Liver (tissue), 9 donors: ENCODE measurements around the gene SCN4A. TPM values are rescaled to one million over a fixed set of nuclear protein-coding genes. Genes with fewer than 3 reads are reported as not detected.
A peak's percentile ranks its signal among the peaks of the same experiment; 100 is the strongest.

Source experiments
- DNase-seq: peaks from one replicate; pipeline ENCODE4 v3.0.0-alpha.2; 2017; ENCODE audit warnings: low spot score
- H3K27ac ChIP-seq, 2 donors: one replicate each; pipeline ENCODE4 v1.7.0; 2013; ENCODE audit warnings: inconsistent platforms in 2 of 2, low read length in 2 of 2, control low read depth in 1 of 2, low read depth in 1 of 2, mild to moderate bottlenecking in 1 of 2
- H3K27me3 ChIP-seq, 4 donors: one replicate each; pipeline versions ENCODE4 v1.6.1 to v1.7.0; 2013; ENCODE audit warnings: low read length in 3 of 4, inconsistent platforms in 1 of 4, mild to moderate bottlenecking in 1 of 4, moderate library complexity in 1 of 4; ENCODE audit not compliant: control insufficient read depth in 4 of 4, insufficient read depth in 4 of 4
- H3K36me3 ChIP-seq, 4 donors: one replicate each; pipeline versions ENCODE4 v1.6.1 to v1.7.0; 2013; ENCODE audit warnings: low read length in 3 of 4, mild to moderate bottlenecking in 3 of 4, low read depth in 1 of 4, moderate library complexity in 1 of 4; ENCODE audit not compliant: control insufficient read depth in 4 of 4, insufficient read depth in 3 of 4
- H3K4me1 ChIP-seq, 4 donors: one replicate each; pipeline versions ENCODE4 v1.6.1 to v1.7.0; 2013; ENCODE audit warnings: low read length in 3 of 4, mild to moderate bottlenecking in 3 of 4, moderate library complexity in 1 of 4; ENCODE audit not compliant: control insufficient read depth in 4 of 4, insufficient read depth in 4 of 4
- H3K4me3 ChIP-seq, 3 donors: one replicate each; pipeline versions ENCODE4 v1.6.1 to v1.7.0; 2013; ENCODE audit warnings: low read length in 3 of 3, control low read depth in 1 of 3, low read depth in 1 of 3, mild to moderate bottlenecking in 1 of 3
- H3K9ac ChIP-seq, 2 donors: one replicate each; pipeline ENCODE4 v1.7.0; 2013; ENCODE audit warnings: low read length in 2 of 2, mild to moderate bottlenecking in 2 of 2, moderate library complexity in 2 of 2, control low read depth in 1 of 2, low read depth in 1 of 2
- H3K9me3 ChIP-seq, 4 donors: one replicate each; pipeline versions ENCODE4 v1.6.1 to v1.7.0; 2013; ENCODE audit warnings: low read length in 3 of 4; ENCODE audit not compliant: control insufficient read depth in 4 of 4
- EGR1 ChIP-seq, 2 donors: IDR thresholded peaks; 2 replicates each; pipeline ENCODE4 v1.6.1; 2016 to 2018; ENCODE audit warnings: antibody characterized with exemption in 2 of 2, low read depth in 2 of 2
- FOXA1 ChIP-seq: IDR thresholded peaks from 2 replicates; pipeline ENCODE4 v1.6.1; 2016; ENCODE audit warnings: antibody characterized with exemption
- GABPA ChIP-seq, 2 donors: IDR thresholded peaks in 1 of 2; conservative IDR thresholded peaks in 1 of 2; 2 replicates each; pipeline ENCODE4 v1.6.1; 2016; ENCODE audit warnings: antibody characterized with exemption in 2 of 2, mild to moderate bottlenecking in 1 of 2, moderate library complexity in 1 of 2
- HNF4A ChIP-seq, 2 donors: conservative IDR thresholded peaks; 2 replicates each; pipeline ENCODE4 v1.6.1; 2016; ENCODE audit warnings: antibody characterized with exemption in 2 of 2, mild to moderate bottlenecking in 2 of 2
- HNF4G ChIP-seq: IDR thresholded peaks from 2 replicates; pipeline ENCODE4 v1.6.1; 2016; ENCODE audit warnings: antibody characterized with exemption
- JUND ChIP-seq, 2 donors: IDR thresholded peaks; 2 replicates each; pipeline ENCODE4 v1.6.1; 2016; ENCODE audit warnings: antibody characterized with exemption in 2 of 2
- NR2F2 ChIP-seq: IDR thresholded peaks from 2 replicates; pipeline ENCODE4 v1.6.1; 2016; ENCODE audit warnings: antibody characterized with exemption
- RAD21 ChIP-seq, 2 donors: IDR thresholded peaks; 2 replicates each; pipeline ENCODE4 v1.6.1; 2016; ENCODE audit warnings: antibody characterized with exemption in 2 of 2, mild to moderate bottlenecking in 2 of 2
- RXRA ChIP-seq, 2 donors: IDR thresholded peaks; 2 replicates each; pipeline ENCODE4 v1.6.1; 2017 to 2018; ENCODE audit warnings: antibody characterized with exemption in 2 of 2, mild to moderate bottlenecking in 1 of 2
- SP1 ChIP-seq: IDR thresholded peaks from 2 replicates; pipeline ENCODE4 v1.6.1; 2018; ENCODE audit warnings: antibody characterized with exemption, mild to moderate bottlenecking
- TAF1 ChIP-seq: conservative IDR thresholded peaks from 2 replicates; pipeline ENCODE4 v1.6.1; 2016; ENCODE audit warnings: antibody characterized with exemption, mild to moderate bottlenecking
- WGBS: extraction: QIAGEN DNeasy Blood & Tissue Kit; methylation state at CpG from one replicate; pipeline ENCODE4 v1.1.7; 2013; 5-methylcytosine and 5-hydroxymethylcytosine counted together
- polyA plus RNA-seq, 2 donors: library from polyadenylated mRNA; stranded (reverse) in 1 of 2; unstranded in 1 of 2; fragments of 200-250 nt in 1 of 2; fragments of >200 nt in 1 of 2; fragmentation: Nextera tagmentation in 1 of 2; extraction: Ambion mirVana in 1 of 2; gene quantifications; one replicate each; pipeline versions ENCODE4 v1.2.1 to v1.2.3, GENCODE V29; 2013 to 2015
- total RNA-seq, 2 donors: library from RNA; depleted of rRNA; stranded (reverse); fragments of >200 nt; gene quantifications; one replicate each; pipeline ENCODE4 v1.2.3, GENCODE V29; 2014
- TF ChIP-seq, protein P1 (sequence below): fragments of 150-350 bp; IDR thresholded peaks from 2 replicates; pipeline ENCODE4 v1.5.1; 2017; ENCODE audit warnings: improper control_type of control experiment, low read depth, low read length; ENCODE audit not compliant: missing input control
- TF ChIP-seq, protein P2 (sequence below): IDR thresholded peaks from 2 replicates; pipeline ENCODE4 v1.6.1; 2016; ENCODE audit warnings: antibody characterized with exemption
- TF ChIP-seq, protein P3 (sequence below): IDR thresholded peaks from 2 replicates; pipeline ENCODE4 v1.6.1; 2016; ENCODE audit warnings: antibody characterized with exemption
- TF ChIP-seq, protein P4 (sequence below): IDR thresholded peaks from 2 replicates; pipeline ENCODE4 v1.6.1; 2016; ENCODE audit warnings: antibody characterized with exemption, mild to moderate bottlenecking
- TF ChIP-seq, protein P5 (sequence below): IDR thresholded peaks from 2 replicates; pipeline ENCODE4 v1.6.1; 2016; ENCODE audit warnings: antibody characterized with exemption
- donor health status: healthy.
- donor health status: healthy.
- donor health status: healthy.
- donor health status: healthy.
- donor health status: healthy.

The SCN4A gene
- total and polyA plus RNA-seq, 4 donors: 0.04 to 1.3 (median 0.43) TPM

DNA sequence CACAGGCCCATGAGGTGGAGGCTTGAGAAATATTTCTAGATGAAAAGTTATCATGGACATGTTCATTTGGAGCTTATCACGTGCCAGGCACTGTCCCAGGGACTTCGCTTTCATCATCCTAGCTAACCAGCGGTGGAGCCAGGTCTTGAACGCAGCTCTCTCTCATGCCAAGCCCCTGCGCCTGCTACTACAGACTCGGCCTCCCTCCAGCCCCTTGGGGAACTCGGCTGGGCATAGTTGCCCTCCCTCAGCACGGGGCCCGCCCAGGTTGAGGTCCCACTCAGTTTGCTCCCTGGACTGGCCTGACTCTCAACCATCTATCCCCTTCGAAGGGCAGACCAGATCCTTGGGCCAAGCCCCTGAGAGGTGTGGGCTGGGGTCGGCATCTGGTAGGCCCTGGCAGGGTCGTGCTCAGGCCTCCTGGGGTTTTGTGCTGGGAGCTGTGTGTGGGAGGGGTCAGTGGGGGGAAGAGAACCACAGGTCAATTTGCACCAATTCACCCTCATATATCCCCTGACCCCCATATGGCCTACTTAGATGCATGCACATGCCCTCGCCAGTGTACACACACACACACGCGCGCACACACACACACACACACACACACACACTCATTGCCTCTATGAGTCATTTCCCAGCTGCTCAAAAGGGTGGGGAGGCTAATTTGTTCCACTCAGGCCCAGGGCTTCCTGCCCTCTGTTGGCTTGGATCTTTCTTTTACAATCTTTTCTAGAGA, 12.1 kb upstream of the SCN4A start:
- Histone ChIP-seq H3K9me3 (peaks cover 0 to 7% (median 1%) of the 10 kb centered on the region in 4 donors), H3K27ac (peak overlapping the region in 1 of 2 donors; percentile 43), H3K36me3 (no peaks in the 10 kb centered on the region), H3K4me3 (no peak overlapping the region), H3K27me3 (no peaks in the 10 kb centered on the region), H3K9ac (no peak overlapping the region), H3K4me1 (peaks cover 0 to 3% (median 0%) of the 10 kb centered on the region in 4 donors)
- no peak for DNase-seq
- TF ChIP-seq JUND (IDR thresholded peaks at IDR 0.05) (peak; percentile 94 to 95), SP1 (peak; percentile 14), RAD21 (IDR thresholded peaks at IDR 0.05) (peak in 1 of 2 donors; percentile 31), HNF4G (no peak), FOXA1 (no peak), NR2F2 (peak; percentile 66), RXRA (IDR thresholded peaks at IDR 0.05) (no peak)
- TF ChIP-seq, protein P1, sequence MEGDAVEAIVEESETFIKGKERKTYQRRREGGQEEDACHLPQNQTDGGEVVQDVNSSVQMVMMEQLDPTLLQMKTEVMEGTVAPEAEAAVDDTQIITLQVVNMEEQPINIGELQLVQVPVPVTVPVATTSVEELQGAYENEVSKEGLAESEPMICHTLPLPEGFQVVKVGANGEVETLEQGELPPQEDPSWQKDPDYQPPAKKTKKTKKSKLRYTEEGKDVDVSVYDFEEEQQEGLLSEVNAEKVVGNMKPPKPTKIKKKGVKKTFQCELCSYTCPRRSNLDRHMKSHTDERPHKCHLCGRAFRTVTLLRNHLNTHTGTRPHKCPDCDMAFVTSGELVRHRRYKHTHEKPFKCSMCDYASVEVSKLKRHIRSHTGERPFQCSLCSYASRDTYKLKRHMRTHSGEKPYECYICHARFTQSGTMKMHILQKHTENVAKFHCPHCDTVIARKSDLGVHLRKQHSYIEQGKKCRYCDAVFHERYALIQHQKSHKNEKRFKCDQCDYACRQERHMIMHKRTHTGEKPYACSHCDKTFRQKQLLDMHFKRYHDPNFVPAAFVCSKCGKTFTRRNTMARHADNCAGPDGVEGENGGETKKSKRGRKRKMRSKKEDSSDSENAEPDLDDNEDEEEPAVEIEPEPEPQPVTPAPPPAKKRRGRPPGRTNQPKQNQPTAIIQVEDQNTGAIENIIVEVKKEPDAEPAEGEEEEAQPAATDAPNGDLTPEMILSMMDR: no peak
- 74% methylated on average over 16 of the region's 16 CpGs for WGBS

DNA sequence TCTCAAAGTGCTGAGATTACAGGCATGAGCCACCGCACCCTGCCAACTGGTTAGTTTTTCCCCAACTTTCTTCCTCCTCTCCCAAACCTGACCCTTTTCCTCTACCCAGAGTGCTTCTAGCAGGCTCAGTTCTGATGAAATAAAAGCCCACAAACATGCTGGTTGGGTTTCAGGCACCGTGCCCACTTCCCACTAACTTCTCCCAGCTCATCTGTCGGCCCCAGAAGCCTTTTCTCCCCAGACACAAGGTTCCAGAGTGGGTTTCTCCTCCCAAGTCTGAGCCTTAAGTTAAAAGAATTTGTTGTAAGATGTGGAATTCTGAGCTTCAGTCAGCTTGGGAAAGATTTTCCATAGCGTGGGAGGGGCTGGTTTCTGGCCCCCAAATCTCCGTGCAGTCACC, 11.5 kb upstream of the SCN4A start:
- Histone ChIP-seq H3K27ac (peak overlapping the region in 1 of 2 donors; percentile 15), H3K9ac (no peak overlapping the region), H3K4me3 (no peak overlapping the region), H3K9me3 (peaks cover 0 to 7% (median 1%) of the 10 kb centered on the region in 4 donors), H3K36me3 (no peaks in the 10 kb centered on the region), H3K27me3 (no peaks in the 10 kb centered on the region), H3K4me1 (peaks cover 0 to 3% (median 0%) of the 10 kb centered on the region in 4 donors)
- DNase-seq: no peak
- WGBS: 82% methylated on average over 5 of the region's 5 CpGs
- TF ChIP-seq HNF4A (conservative IDR thresholded peaks at IDR 0.05) (no peak), EGR1 (IDR thresholded peaks at IDR 0.05; ENCODE audit: low read depth in 2 of 2) (no peak), GABPA (IDR thresholded peaks at IDR 0.05 in 1 of 2, conservative IDR thresholded peaks at IDR 0.05 in 1 of 2) (no peak), RXRA (IDR thresholded peaks at IDR 0.05) (no peak), HNF4G (no peak), RAD21 (IDR thresholded peaks at IDR 0.05) (no peak), SP1 (no peak), TAF1 (no peak)
- TF ChIP-seq, protein P2, sequence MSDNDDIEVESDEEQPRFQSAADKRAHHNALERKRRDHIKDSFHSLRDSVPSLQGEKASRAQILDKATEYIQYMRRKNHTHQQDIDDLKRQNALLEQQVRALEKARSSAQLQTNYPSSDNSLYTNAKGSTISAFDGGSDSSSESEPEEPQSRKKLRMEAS: no peak
- TF ChIP-seq, protein P3, sequence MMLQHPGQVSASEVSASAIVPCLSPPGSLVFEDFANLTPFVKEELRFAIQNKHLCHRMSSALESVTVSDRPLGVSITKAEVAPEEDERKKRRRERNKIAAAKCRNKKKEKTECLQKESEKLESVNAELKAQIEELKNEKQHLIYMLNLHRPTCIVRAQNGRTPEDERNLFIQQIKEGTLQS: no peak
- TF ChIP-seq, protein P4, sequence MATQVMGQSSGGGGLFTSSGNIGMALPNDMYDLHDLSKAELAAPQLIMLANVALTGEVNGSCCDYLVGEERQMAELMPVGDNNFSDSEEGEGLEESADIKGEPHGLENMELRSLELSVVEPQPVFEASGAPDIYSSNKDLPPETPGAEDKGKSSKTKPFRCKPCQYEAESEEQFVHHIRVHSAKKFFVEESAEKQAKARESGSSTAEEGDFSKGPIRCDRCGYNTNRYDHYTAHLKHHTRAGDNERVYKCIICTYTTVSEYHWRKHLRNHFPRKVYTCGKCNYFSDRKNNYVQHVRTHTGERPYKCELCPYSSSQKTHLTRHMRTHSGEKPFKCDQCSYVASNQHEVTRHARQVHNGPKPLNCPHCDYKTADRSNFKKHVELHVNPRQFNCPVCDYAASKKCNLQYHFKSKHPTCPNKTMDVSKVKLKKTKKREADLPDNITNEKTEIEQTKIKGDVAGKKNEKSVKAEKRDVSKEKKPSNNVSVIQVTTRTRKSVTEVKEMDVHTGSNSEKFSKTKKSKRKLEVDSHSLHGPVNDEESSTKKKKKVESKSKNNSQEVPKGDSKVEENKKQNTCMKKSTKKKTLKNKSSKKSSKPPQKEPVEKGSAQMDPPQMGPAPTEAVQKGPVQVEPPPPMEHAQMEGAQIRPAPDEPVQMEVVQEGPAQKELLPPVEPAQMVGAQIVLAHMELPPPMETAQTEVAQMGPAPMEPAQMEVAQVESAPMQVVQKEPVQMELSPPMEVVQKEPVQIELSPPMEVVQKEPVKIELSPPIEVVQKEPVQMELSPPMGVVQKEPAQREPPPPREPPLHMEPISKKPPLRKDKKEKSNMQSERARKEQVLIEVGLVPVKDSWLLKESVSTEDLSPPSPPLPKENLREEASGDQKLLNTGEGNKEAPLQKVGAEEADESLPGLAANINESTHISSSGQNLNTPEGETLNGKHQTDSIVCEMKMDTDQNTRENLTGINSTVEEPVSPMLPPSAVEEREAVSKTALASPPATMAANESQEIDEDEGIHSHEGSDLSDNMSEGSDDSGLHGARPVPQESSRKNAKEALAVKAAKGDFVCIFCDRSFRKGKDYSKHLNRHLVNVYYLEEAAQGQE: no peak
- TF ChIP-seq, protein P5, sequence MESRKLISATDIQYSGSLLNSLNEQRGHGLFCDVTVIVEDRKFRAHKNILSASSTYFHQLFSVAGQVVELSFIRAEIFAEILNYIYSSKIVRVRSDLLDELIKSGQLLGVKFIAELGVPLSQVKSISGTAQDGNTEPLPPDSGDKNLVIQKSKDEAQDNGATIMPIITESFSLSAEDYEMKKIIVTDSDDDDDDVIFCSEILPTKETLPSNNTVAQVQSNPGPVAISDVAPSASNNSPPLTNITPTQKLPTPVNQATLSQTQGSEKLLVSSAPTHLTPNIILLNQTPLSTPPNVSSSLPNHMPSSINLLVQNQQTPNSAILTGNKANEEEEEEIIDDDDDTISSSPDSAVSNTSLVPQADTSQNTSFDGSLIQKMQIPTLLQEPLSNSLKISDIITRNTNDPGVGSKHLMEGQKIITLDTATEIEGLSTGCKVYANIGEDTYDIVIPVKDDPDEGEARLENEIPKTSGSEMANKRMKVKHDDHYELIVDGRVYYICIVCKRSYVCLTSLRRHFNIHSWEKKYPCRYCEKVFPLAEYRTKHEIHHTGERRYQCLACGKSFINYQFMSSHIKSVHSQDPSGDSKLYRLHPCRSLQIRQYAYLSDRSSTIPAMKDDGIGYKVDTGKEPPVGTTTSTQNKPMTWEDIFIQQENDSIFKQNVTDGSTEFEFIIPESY: no peak
